Measurements from ENCODE around the gene OSBPL8.

DNA sequence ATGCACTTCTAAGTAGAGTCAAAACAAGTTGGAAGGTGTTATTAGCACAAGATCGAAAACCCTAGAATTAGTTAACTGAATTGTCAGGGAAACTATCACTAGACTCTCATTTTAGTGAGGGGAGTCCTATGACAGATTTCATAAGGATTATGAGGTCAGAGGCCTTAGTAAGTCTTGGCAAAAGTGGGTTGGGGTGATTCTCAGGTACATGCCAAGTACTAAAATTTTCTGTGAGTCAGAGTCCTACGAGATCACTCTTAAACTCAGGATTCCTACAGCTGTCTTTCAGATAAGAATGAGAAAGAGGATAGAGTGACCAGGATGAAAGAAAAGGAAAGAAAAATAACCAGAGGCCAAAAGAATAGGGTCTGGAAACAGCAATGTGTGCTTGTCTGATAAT lies 160.5 kb downstream of the OSBPL8 start:
- TF ChIP-seq POLR2AphosphoS5 (IDR thresholded peaks at IDR 0.05; ENCODE audit: low read length) (no peak), GATAD2B (conservative IDR thresholded peaks at IDR 0.05; ENCODE audit: low read depth) (no peak), HCFC1 (IDR thresholded peaks at IDR 0.05; ENCODE audit: low read length) (no peak)
- TF ChIP-seq, protein P1, sequence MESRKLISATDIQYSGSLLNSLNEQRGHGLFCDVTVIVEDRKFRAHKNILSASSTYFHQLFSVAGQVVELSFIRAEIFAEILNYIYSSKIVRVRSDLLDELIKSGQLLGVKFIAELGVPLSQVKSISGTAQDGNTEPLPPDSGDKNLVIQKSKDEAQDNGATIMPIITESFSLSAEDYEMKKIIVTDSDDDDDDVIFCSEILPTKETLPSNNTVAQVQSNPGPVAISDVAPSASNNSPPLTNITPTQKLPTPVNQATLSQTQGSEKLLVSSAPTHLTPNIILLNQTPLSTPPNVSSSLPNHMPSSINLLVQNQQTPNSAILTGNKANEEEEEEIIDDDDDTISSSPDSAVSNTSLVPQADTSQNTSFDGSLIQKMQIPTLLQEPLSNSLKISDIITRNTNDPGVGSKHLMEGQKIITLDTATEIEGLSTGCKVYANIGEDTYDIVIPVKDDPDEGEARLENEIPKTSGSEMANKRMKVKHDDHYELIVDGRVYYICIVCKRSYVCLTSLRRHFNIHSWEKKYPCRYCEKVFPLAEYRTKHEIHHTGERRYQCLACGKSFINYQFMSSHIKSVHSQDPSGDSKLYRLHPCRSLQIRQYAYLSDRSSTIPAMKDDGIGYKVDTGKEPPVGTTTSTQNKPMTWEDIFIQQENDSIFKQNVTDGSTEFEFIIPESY (IDR thresholded peaks at IDR 0.05), result no peak

Measured in GM12878 (cell line).